ENCODE results near the gene BTN3A1.

- no peak for TF ChIP-seq ZNF775 (CRISPR knock-in tag; IDR thresholded peaks at IDR 0.05; ENCODE audit: borderline replicate concordance)
- TF ChIP-seq CTCF (CRISPR knock-in tag; IDR thresholded peaks at IDR 0.05), result no peak
- no peak for TF ChIP-seq SP4 (CRISPR knock-in tag; IDR thresholded peaks at IDR 0.05)
- no peak for TF ChIP-seq RAD21 (CRISPR knock-in tag; IDR thresholded peaks at IDR 0.05)
- no peak for TF ChIP-seq NR3C1 (CRISPR knock-in tag; IDR thresholded peaks at IDR 0.05)
- no peak for TF ChIP-seq GABPA (IDR thresholded peaks at IDR 0.05; ENCODE audit: low read depth, low read length)
- no peak for TF ChIP-seq GABPA (CRISPR knock-in tag; IDR thresholded peaks at IDR 0.05; ENCODE audit: low read depth)
Observed at GRCh38 chr6:26352315-26352714, 49.8 kb upstream of the BTN3A1 start.
